ENCODE data around the gene ARF5.

Gene ARF5

GRCh38 chr7:127589896-127590295 lies 1.7 kb downstream of the ARF5 start:
- DNase-seq = no peak

- DNase-seq = no peak
These were observed 3.0 kb downstream of the ARF5 start for GRCh38 chr7:127591189-127591588.

- no peak for DNase-seq
These were observed 3.4 kb downstream of the ARF5 start for GRCh38 chr7:127591591-127591990.

- no peak for DNase-seq
These were observed 4.3 kb downstream of the ARF5 start for GRCh38 chr7:127592550-127592949.

- DNase-seq = no peak
These were observed 6.3 kb downstream of the ARF5 start for GRCh38 chr7:127594490-127594889.

GRCh38 chr7:127595737-127596136 lies 7.5 kb downstream of the ARF5 start:
- no peak for DNase-seq

- DNase-seq = no peak
These were observed 10.1 kb downstream of the ARF5 start for GRCh38 chr7:127598318-127598717.

GRCh38 chr7:127600885-127601284 lies 12.7 kb downstream of the ARF5 start:
- no peak for DNase-seq

GRCh38 chr7:127608446-127608845 lies 20.2 kb downstream of the ARF5 start:
- no peak for DNase-seq

GRCh38 chr7:127609297-127609696 lies 21.1 kb downstream of the ARF5 start:
- no peak for DNase-seq

- DNase-seq = no peak
These were observed 24.1 kb downstream of the ARF5 start for GRCh38 chr7:127612263-127612662.

- no peak for DNase-seq
These were observed 28.5 kb downstream of the ARF5 start for GRCh38 chr7:127616724-127617123.

GRCh38 chr7:127618042-127618441 lies 29.8 kb downstream of the ARF5 start, which contains the start of gene PAX4:
TSS of gene PAX4 (minus strand) at chr7:127618142. CDS start at chr7:127615928, 2,214 bp downstream.
- no peak for DNase-seq

- DNase-seq = no peak
These were observed 30.6 kb downstream of the ARF5 start for GRCh38 chr7:127618775-127619174.

GRCh38 chr7:127619681-127620405 lies 31.6 kb downstream of the ARF5 start:
- DNase-seq = no peak

GRCh38 chr7:127620406-127621233 lies 32.4 kb downstream of the ARF5 start:
- no peak for DNase-seq

- no peak for DNase-seq
These were observed 37.1 kb downstream of the ARF5 start for GRCh38 chr7:127625331-127625730.

- no peak for DNase-seq
These were observed 40.2 kb downstream of the ARF5 start for GRCh38 chr7:127628445-127628844.

- peak; percentile 44 for DNase-seq
These were observed 41.1 kb downstream of the ARF5 start for GRCh38 chr7:127629268-127629854.

GRCh38 chr7:127632276-127632910 lies 44.2 kb downstream of the ARF5 start:
- DNase-seq = no peak

GRCh38 chr7:127635659-127636285 lies 47.6 kb downstream of the ARF5 start:
- DNase-seq = no peak

GRCh38 chr7:127638197-127638596 lies 50.0 kb downstream of the ARF5 start:
- DNase-seq = no peak
